HEK293T (cell line): Measurements from ENCODE around the gene CCDC120.

Experiments
- ARNT ChIP-seq: fragments of 450-650 bp; IDR thresholded peaks from 2 replicates; pipeline ENCODE4 v1.6.1; 2017; ENCODE audit warnings: mild to moderate bottlenecking
- BHLHE40 ChIP-seq: fragments of 450-650 bp; IDR thresholded peaks from 2 replicates; pipeline ENCODE4 v1.6.1; 2016; ENCODE audit warnings: mild to moderate bottlenecking, moderate library complexity, borderline replicate concordance
- FOXA1 ChIP-seq: fragments of 450-650 bp; IDR thresholded peaks from 2 replicates; pipeline ENCODE4 v1.6.1; 2016; ENCODE audit warnings: mild to moderate bottlenecking
- FOXK2 ChIP-seq: fragments of 450-650 bp; IDR thresholded peaks from 2 replicates; pipeline ENCODE4 v1.6.1; 2016; ENCODE audit warnings: mild to moderate bottlenecking
- FOXM1 ChIP-seq: fragments of 450-650 bp; IDR thresholded peaks from 2 replicates; pipeline ENCODE4 v1.6.1; 2017; ENCODE audit warnings: mild to moderate bottlenecking, borderline replicate concordance
- HDGF ChIP-seq: fragments of 450-650 bp; IDR thresholded peaks from 2 replicates; pipeline ENCODE4 v1.6.1; 2017; ENCODE audit warnings: antibody characterized with exemption, borderline replicate concordance
- NFRKB ChIP-seq: fragments of 450-650 bp; IDR thresholded peaks from 2 replicates; pipeline ENCODE4 v1.6.1; 2016; ENCODE audit warnings: mild to moderate bottlenecking, moderate library complexity
- SP1 ChIP-seq: fragments of 450-650 bp; IDR thresholded peaks from 2 replicates; pipeline ENCODE4 v1.6.1; 2017
- SUZ12 ChIP-seq: fragments of 450-650 bp; IDR thresholded peaks from 2 replicates; pipeline ENCODE4 v1.6.1; 2016; ENCODE audit warnings: mild to moderate bottlenecking
- TARDBP ChIP-seq: fragments of 450-650 bp; IDR thresholded peaks from 2 replicates; pipeline ENCODE4 v1.6.1; 2016

DNA sequence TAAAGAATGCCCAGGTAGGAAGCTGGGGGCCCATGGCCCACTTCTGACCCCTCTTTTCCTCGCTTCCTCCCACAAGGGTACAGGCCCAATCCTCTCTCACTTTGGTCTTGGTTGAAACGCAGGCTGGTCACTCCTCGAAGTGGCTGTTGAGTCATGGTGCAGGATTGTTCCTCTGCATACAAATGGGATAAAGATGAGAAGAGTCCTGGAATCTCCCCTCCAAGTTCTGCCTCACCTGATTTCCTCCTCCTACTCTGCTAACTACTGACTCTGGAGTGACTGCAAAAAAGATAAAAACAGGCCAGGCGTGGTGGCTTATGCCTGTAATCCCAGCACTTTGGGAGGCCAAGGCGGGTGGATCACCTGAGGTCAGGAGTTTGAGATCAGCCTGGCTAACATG is 19.1 kb downstream of the CCDC120 start:
- TF ChIP-seq FOXM1 (no peak), FOXK2 (no peak), BHLHE40 (no peak), HDGF (no peak), TARDBP (no peak), ARNT (no peak), FOXA1 (no peak), SP1 (no peak), SUZ12 (no peak), NFRKB (no peak)
